ENCODE results near the gene TP63. TPM values are rescaled to one million over a fixed set of nuclear protein-coding genes. Genes with fewer than 3 reads are reported as not detected.

TP63 gene
- total RNA-seq, 1 donor from 2014 or later, result 25.9 TPM

DNA sequence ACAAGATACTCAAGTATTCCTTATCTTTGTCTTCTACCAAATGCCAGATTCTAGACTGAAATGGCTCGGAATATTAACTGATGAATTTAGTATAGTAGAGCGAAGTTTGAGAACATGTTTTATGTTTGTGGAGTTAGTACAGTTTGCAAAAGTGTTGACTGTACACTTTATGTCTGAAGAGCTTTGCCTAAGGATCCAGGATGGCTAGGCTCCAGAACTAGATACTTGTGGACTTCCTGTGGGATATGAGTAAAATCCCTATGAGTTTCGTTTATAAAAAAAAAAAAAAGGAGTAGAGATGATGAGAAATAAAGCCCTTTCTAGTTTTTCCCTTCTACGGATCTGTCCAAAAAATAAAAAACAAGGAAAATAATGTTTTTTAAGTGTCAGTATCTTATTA is 96.7 kb downstream of the TP63 start:
- no peak for DNase-seq (ENCODE audit: low spot score in 2 of 2, unreplicated experiment in 2 of 2)
- TF ChIP-seq, protein P1, sequence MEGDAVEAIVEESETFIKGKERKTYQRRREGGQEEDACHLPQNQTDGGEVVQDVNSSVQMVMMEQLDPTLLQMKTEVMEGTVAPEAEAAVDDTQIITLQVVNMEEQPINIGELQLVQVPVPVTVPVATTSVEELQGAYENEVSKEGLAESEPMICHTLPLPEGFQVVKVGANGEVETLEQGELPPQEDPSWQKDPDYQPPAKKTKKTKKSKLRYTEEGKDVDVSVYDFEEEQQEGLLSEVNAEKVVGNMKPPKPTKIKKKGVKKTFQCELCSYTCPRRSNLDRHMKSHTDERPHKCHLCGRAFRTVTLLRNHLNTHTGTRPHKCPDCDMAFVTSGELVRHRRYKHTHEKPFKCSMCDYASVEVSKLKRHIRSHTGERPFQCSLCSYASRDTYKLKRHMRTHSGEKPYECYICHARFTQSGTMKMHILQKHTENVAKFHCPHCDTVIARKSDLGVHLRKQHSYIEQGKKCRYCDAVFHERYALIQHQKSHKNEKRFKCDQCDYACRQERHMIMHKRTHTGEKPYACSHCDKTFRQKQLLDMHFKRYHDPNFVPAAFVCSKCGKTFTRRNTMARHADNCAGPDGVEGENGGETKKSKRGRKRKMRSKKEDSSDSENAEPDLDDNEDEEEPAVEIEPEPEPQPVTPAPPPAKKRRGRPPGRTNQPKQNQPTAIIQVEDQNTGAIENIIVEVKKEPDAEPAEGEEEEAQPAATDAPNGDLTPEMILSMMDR (IDR thresholded peaks at IDR 0.05; ENCODE audit: unreplicated experiment), result no peak
- Mint-ChIP-seq H3K27ac (no peak overlapping the region), H3K9me3 (peaks cover 3% of the 10 kb centered on the region), H3K36me3 (no peaks in the 10 kb centered on the region), H3K4me3 (no peak overlapping the region), H3K27me3 (ENCODE audit: low read depth) (no peaks in the 10 kb centered on the region), H3K4me1 (peaks cover 3% of the 10 kb centered on the region)

DNA sequence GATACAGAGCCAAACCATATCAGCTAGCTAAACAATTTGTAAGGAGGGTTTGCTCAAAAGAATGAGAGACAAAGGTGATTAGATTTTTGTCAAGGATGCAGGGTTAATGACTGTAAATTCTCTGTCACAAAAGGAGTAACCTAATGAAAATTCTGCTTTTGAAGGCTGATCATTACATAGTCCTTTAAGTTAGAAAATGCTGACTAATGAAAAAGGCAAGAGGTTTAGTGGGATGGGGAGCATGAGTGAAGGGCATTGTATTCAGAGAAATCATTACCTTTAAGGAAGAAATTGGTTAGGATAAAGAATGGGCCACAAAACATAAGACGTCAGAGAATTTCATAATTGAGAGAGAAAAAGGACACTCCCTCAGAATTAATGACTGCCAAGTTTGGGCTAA is 97.7 kb downstream of the TP63 start:
- Mint-ChIP-seq H3K9me3 (peaks cover 7% of the 10 kb centered on the region), H3K4me1 (peaks cover 3% of the 10 kb centered on the region), H3K27ac (no peak overlapping the region), H3K27me3 (ENCODE audit: low read depth) (no peaks in the 10 kb centered on the region), H3K4me3 (no peak overlapping the region), H3K36me3 (no peaks in the 10 kb centered on the region)
- TF ChIP-seq, protein P1 (IDR thresholded peaks at IDR 0.05; ENCODE audit: unreplicated experiment), result no peak
- no peak for DNase-seq (ENCODE audit: low spot score in 2 of 2, unreplicated experiment in 2 of 2)

DNA sequence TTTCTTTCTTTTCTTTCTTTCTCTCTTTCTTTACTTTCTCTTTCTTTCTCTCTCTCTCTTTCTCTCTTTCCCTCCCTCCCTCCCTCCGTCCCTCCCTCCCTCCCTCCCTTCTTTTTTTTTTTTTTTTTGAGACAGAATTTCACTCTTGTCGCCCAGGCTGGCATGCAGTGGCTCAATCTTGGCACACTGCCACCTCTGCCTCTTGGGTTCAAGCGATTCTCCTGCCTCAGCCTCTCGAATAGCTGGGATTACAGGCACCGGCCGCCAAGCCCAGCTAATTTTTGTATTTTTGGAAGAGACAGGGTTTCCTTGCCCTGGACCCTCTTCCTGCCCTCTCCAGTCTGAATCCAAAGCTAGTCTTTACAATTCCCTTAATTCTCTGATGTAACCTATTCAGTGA is 102.9 kb downstream of the TP63 start:
- Mint-ChIP-seq H3K4me3 (no peak overlapping the region), H3K36me3 (no peaks in the 10 kb centered on the region), H3K9me3 (peaks cover 12% of the 10 kb centered on the region), H3K27ac (no peak overlapping the region), H3K4me1 (no peaks in the 10 kb centered on the region), H3K27me3 (ENCODE audit: low read depth) (no peaks in the 10 kb centered on the region)
- DNase-seq (ENCODE audit: low spot score in 2 of 2, unreplicated experiment in 2 of 2), result no peak
- TF ChIP-seq, protein P1 (IDR thresholded peaks at IDR 0.05; ENCODE audit: unreplicated experiment), result no peak

- TF ChIP-seq, protein P1 (IDR thresholded peaks at IDR 0.05; ENCODE audit: unreplicated experiment), result no peak
- no peak overlapping the region for H3K27ac Mint-ChIP-seq
- peaks cover 12% of the 10 kb centered on the region for H3K9me3 Mint-ChIP-seq
- H3K27me3 Mint-ChIP-seq (ENCODE audit: low read depth), result no peaks in the 10 kb centered on the region
- no peaks in the 10 kb centered on the region for H3K4me1 Mint-ChIP-seq
- no peaks in the 10 kb centered on the region for H3K36me3 Mint-ChIP-seq
- H3K4me3 Mint-ChIP-seq, result no peak overlapping the region
- no peak for DNase-seq (ENCODE audit: low spot score in 2 of 2, unreplicated experiment in 2 of 2)
Observed at GRCh38 chr3:189735913-189736312, 104.7 kb downstream of the TP63 start.

DNA sequence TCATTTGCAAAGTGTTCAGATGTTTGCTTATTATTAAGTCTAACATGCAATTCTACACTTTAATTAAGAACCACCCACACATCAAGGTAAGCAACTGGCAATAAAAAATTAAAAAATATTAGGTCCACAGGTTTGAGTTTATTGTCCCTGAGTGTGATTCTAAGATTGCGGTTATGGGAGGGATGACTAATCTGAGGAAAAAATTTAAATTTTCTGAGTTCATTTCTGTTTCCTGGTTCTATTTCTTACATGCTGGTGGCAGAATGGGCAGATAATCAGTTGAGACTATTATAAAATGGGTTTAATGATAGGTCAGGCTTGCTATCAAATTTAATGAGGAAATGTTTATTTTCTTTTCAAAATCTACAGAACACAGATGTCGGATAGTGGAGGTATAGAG is 105.9 kb downstream of the TP63 start:
- no peak for DNase-seq (ENCODE audit: low spot score in 2 of 2, unreplicated experiment in 2 of 2)
- no peak overlapping the region for H3K4me3 Mint-ChIP-seq
- H3K4me1 Mint-ChIP-seq, result no peaks in the 10 kb centered on the region
- no peak overlapping the region for H3K27ac Mint-ChIP-seq
- peaks cover 12% of the 10 kb centered on the region for H3K9me3 Mint-ChIP-seq
- no peaks in the 10 kb centered on the region for H3K27me3 Mint-ChIP-seq (ENCODE audit: low read depth)
- TF ChIP-seq, protein P1 (IDR thresholded peaks at IDR 0.05; ENCODE audit: unreplicated experiment), result no peak
- H3K36me3 Mint-ChIP-seq, result no peaks in the 10 kb centered on the region

- peaks cover 13% of the 10 kb centered on the region for H3K9me3 Mint-ChIP-seq
- DNase-seq (ENCODE audit: low spot score in 2 of 2, unreplicated experiment in 2 of 2), result no peak
- H3K36me3 Mint-ChIP-seq, result no peaks in the 10 kb centered on the region
- no peaks in the 10 kb centered on the region for H3K27me3 Mint-ChIP-seq (ENCODE audit: low read depth)
- no peak overlapping the region for H3K4me3 Mint-ChIP-seq
- no peaks in the 10 kb centered on the region for H3K4me1 Mint-ChIP-seq
- H3K27ac Mint-ChIP-seq, result no peak overlapping the region
- TF ChIP-seq, protein P1 (IDR thresholded peaks at IDR 0.05; ENCODE audit: unreplicated experiment), result no peak
Observed at GRCh38 chr3:189737619-189738018, 106.4 kb downstream of the TP63 start.

Data from mesothelial cell of epicardium (in vitro differentiated cells).